Liver (tissue), 9 donors: Measurements from ENCODE around the gene BPIFB4. TPM values are rescaled to one million over a fixed set of nuclear protein-coding genes. Genes with fewer than 3 reads are reported as not detected.

Source experiments
- DNase-seq: peaks from one replicate; pipeline ENCODE4 v3.0.0-alpha.2; 2017; ENCODE audit warnings: low spot score
- H3K27ac ChIP-seq, 2 donors: one replicate each; pipeline ENCODE4 v1.7.0; 2013; ENCODE audit warnings: inconsistent platforms in 2 of 2, low read length in 2 of 2, control low read depth in 1 of 2, low read depth in 1 of 2, mild to moderate bottlenecking in 1 of 2
- H3K27me3 ChIP-seq, 4 donors: one replicate each; pipeline versions ENCODE4 v1.6.1 to v1.7.0; 2013; ENCODE audit warnings: low read length in 3 of 4, inconsistent platforms in 1 of 4, mild to moderate bottlenecking in 1 of 4, moderate library complexity in 1 of 4; ENCODE audit not compliant: control insufficient read depth in 4 of 4, insufficient read depth in 4 of 4
- H3K36me3 ChIP-seq, 4 donors: one replicate each; pipeline versions ENCODE4 v1.6.1 to v1.7.0; 2013; ENCODE audit warnings: low read length in 3 of 4, mild to moderate bottlenecking in 3 of 4, low read depth in 1 of 4, moderate library complexity in 1 of 4; ENCODE audit not compliant: control insufficient read depth in 4 of 4, insufficient read depth in 3 of 4
- H3K4me1 ChIP-seq, 4 donors: one replicate each; pipeline versions ENCODE4 v1.6.1 to v1.7.0; 2013; ENCODE audit warnings: low read length in 3 of 4, mild to moderate bottlenecking in 3 of 4, moderate library complexity in 1 of 4; ENCODE audit not compliant: control insufficient read depth in 4 of 4, insufficient read depth in 4 of 4
- H3K4me3 ChIP-seq, 3 donors: one replicate each; pipeline versions ENCODE4 v1.6.1 to v1.7.0; 2013; ENCODE audit warnings: low read length in 3 of 3, control low read depth in 1 of 3, low read depth in 1 of 3, mild to moderate bottlenecking in 1 of 3
- H3K9ac ChIP-seq, 2 donors: one replicate each; pipeline ENCODE4 v1.7.0; 2013; ENCODE audit warnings: low read length in 2 of 2, mild to moderate bottlenecking in 2 of 2, moderate library complexity in 2 of 2, control low read depth in 1 of 2, low read depth in 1 of 2
- H3K9me3 ChIP-seq, 4 donors: one replicate each; pipeline versions ENCODE4 v1.6.1 to v1.7.0; 2013; ENCODE audit warnings: low read length in 3 of 4; ENCODE audit not compliant: control insufficient read depth in 4 of 4
- EGR1 ChIP-seq, 2 donors: IDR thresholded peaks; 2 replicates each; pipeline ENCODE4 v1.6.1; 2016 to 2018; ENCODE audit warnings: antibody characterized with exemption in 2 of 2, low read depth in 2 of 2
- FOXA1 ChIP-seq: IDR thresholded peaks from 2 replicates; pipeline ENCODE4 v1.6.1; 2016; ENCODE audit warnings: antibody characterized with exemption
- FOXA2 ChIP-seq: IDR thresholded peaks from 2 replicates; pipeline ENCODE4 v1.6.1; 2016; ENCODE audit warnings: antibody characterized with exemption
- HNF4A ChIP-seq, 2 donors: conservative IDR thresholded peaks; 2 replicates each; pipeline ENCODE4 v1.6.1; 2016; ENCODE audit warnings: antibody characterized with exemption in 2 of 2, mild to moderate bottlenecking in 2 of 2
- HNF4G ChIP-seq: IDR thresholded peaks from 2 replicates; pipeline ENCODE4 v1.6.1; 2016; ENCODE audit warnings: antibody characterized with exemption
- JUND ChIP-seq, 2 donors: IDR thresholded peaks; 2 replicates each; pipeline ENCODE4 v1.6.1; 2016; ENCODE audit warnings: antibody characterized with exemption in 2 of 2
- NR2F2 ChIP-seq: IDR thresholded peaks from 2 replicates; pipeline ENCODE4 v1.6.1; 2016; ENCODE audit warnings: antibody characterized with exemption
- RAD21 ChIP-seq, 2 donors: IDR thresholded peaks; 2 replicates each; pipeline ENCODE4 v1.6.1; 2016; ENCODE audit warnings: antibody characterized with exemption in 2 of 2, mild to moderate bottlenecking in 2 of 2
- RXRA ChIP-seq, 2 donors: IDR thresholded peaks; 2 replicates each; pipeline ENCODE4 v1.6.1; 2017 to 2018; ENCODE audit warnings: antibody characterized with exemption in 2 of 2, mild to moderate bottlenecking in 1 of 2
- SP1 ChIP-seq: IDR thresholded peaks from 2 replicates; pipeline ENCODE4 v1.6.1; 2018; ENCODE audit warnings: antibody characterized with exemption, mild to moderate bottlenecking
- TAF1 ChIP-seq: conservative IDR thresholded peaks from 2 replicates; pipeline ENCODE4 v1.6.1; 2016; ENCODE audit warnings: antibody characterized with exemption, mild to moderate bottlenecking
- YY1 ChIP-seq: IDR thresholded peaks from 2 replicates; pipeline ENCODE4 v1.6.1; 2016; ENCODE audit warnings: antibody characterized with exemption, mild to moderate bottlenecking
- WGBS: extraction: QIAGEN DNeasy Blood & Tissue Kit; methylation state at CpG from one replicate; pipeline ENCODE4 v1.1.7; 2013; 5-methylcytosine and 5-hydroxymethylcytosine counted together
- polyA plus RNA-seq, 2 donors: library from polyadenylated mRNA; stranded (reverse) in 1 of 2; unstranded in 1 of 2; fragments of 200-250 nt in 1 of 2; fragments of >200 nt in 1 of 2; fragmentation: Nextera tagmentation in 1 of 2; extraction: Ambion mirVana in 1 of 2; gene quantifications; one replicate each; pipeline versions ENCODE4 v1.2.1 to v1.2.3, GENCODE V29; 2013 to 2015
- total RNA-seq, 2 donors: library from RNA; depleted of rRNA; stranded (reverse); fragments of >200 nt; gene quantifications; one replicate each; pipeline ENCODE4 v1.2.3, GENCODE V29; 2014
- TF ChIP-seq, protein P1 (sequence below): IDR thresholded peaks from 2 replicates; pipeline ENCODE4 v1.6.1; 2016; ENCODE audit warnings: antibody characterized with exemption, mild to moderate bottlenecking
- TF ChIP-seq, protein P2 (sequence below): IDR thresholded peaks from 2 replicates; pipeline ENCODE4 v1.6.1; 2016; ENCODE audit warnings: antibody characterized with exemption
- TF ChIP-seq, protein P3 (sequence below): IDR thresholded peaks from 2 replicates; pipeline ENCODE4 v1.6.1; 2016; ENCODE audit warnings: antibody characterized with exemption
- TF ChIP-seq, protein P4 (sequence below): IDR thresholded peaks from 2 replicates; pipeline ENCODE4 v1.6.1; 2016; ENCODE audit warnings: antibody characterized with exemption
- TF ChIP-seq, protein P5 (sequence below): fragments of 150-350 bp; IDR thresholded peaks from 2 replicates; pipeline ENCODE4 v1.5.1; 2017; ENCODE audit warnings: improper control_type of control experiment, low read depth, low read length; ENCODE audit not compliant: missing input control
- donor health status: healthy.
- donor health status: healthy.
- donor health status: healthy.
- donor health status: healthy.
- donor health status: healthy.

BPIFB4 gene
- total and polyA plus RNA-seq, 4 donors = 0.16 TPM; not detected in 3

DNA sequence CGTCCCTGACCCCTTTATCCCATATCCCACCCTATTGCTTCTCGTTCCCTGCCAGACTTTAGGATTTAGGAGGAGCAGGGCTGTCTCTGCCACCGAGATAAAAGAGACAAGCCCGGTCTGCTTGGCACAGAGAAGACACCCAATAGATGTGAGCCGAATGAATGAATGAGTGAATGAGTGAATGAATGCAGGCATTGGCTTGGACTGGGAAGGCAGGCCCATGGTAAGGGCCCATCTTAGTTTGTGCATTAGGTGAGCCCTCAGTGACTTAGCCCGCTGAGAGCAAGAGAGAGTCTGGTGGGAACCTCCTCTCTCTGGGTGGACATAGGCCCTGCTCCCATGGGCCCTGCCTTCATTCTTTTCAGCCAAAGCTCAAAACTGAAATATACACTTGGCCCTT, 48.9 kb upstream of the BPIFB4 start:
- TF ChIP-seq FOXA2 (no peak), HNF4G (no peak), NR2F2 (no peak), EGR1 (IDR thresholded peaks at IDR 0.05; ENCODE audit: low read depth in 2 of 2) (no peak), TAF1 (no peak), HNF4A (conservative IDR thresholded peaks at IDR 0.05) (no peak), JUND (IDR thresholded peaks at IDR 0.05) (no peak), FOXA1 (no peak), SP1 (no peak)
- TF ChIP-seq, protein P1, sequence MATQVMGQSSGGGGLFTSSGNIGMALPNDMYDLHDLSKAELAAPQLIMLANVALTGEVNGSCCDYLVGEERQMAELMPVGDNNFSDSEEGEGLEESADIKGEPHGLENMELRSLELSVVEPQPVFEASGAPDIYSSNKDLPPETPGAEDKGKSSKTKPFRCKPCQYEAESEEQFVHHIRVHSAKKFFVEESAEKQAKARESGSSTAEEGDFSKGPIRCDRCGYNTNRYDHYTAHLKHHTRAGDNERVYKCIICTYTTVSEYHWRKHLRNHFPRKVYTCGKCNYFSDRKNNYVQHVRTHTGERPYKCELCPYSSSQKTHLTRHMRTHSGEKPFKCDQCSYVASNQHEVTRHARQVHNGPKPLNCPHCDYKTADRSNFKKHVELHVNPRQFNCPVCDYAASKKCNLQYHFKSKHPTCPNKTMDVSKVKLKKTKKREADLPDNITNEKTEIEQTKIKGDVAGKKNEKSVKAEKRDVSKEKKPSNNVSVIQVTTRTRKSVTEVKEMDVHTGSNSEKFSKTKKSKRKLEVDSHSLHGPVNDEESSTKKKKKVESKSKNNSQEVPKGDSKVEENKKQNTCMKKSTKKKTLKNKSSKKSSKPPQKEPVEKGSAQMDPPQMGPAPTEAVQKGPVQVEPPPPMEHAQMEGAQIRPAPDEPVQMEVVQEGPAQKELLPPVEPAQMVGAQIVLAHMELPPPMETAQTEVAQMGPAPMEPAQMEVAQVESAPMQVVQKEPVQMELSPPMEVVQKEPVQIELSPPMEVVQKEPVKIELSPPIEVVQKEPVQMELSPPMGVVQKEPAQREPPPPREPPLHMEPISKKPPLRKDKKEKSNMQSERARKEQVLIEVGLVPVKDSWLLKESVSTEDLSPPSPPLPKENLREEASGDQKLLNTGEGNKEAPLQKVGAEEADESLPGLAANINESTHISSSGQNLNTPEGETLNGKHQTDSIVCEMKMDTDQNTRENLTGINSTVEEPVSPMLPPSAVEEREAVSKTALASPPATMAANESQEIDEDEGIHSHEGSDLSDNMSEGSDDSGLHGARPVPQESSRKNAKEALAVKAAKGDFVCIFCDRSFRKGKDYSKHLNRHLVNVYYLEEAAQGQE = no peak
- TF ChIP-seq, protein P2, sequence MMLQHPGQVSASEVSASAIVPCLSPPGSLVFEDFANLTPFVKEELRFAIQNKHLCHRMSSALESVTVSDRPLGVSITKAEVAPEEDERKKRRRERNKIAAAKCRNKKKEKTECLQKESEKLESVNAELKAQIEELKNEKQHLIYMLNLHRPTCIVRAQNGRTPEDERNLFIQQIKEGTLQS = no peak
- TF ChIP-seq, protein P3, sequence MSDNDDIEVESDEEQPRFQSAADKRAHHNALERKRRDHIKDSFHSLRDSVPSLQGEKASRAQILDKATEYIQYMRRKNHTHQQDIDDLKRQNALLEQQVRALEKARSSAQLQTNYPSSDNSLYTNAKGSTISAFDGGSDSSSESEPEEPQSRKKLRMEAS = no peak
- TF ChIP-seq, protein P4, sequence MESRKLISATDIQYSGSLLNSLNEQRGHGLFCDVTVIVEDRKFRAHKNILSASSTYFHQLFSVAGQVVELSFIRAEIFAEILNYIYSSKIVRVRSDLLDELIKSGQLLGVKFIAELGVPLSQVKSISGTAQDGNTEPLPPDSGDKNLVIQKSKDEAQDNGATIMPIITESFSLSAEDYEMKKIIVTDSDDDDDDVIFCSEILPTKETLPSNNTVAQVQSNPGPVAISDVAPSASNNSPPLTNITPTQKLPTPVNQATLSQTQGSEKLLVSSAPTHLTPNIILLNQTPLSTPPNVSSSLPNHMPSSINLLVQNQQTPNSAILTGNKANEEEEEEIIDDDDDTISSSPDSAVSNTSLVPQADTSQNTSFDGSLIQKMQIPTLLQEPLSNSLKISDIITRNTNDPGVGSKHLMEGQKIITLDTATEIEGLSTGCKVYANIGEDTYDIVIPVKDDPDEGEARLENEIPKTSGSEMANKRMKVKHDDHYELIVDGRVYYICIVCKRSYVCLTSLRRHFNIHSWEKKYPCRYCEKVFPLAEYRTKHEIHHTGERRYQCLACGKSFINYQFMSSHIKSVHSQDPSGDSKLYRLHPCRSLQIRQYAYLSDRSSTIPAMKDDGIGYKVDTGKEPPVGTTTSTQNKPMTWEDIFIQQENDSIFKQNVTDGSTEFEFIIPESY = no peak
- TF ChIP-seq, protein P5, sequence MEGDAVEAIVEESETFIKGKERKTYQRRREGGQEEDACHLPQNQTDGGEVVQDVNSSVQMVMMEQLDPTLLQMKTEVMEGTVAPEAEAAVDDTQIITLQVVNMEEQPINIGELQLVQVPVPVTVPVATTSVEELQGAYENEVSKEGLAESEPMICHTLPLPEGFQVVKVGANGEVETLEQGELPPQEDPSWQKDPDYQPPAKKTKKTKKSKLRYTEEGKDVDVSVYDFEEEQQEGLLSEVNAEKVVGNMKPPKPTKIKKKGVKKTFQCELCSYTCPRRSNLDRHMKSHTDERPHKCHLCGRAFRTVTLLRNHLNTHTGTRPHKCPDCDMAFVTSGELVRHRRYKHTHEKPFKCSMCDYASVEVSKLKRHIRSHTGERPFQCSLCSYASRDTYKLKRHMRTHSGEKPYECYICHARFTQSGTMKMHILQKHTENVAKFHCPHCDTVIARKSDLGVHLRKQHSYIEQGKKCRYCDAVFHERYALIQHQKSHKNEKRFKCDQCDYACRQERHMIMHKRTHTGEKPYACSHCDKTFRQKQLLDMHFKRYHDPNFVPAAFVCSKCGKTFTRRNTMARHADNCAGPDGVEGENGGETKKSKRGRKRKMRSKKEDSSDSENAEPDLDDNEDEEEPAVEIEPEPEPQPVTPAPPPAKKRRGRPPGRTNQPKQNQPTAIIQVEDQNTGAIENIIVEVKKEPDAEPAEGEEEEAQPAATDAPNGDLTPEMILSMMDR = no peak
- 83% methylated on average over 6 of the region's 6 CpGs for WGBS
- Histone ChIP-seq H3K27me3 (no peaks in the 10 kb centered on the region), H3K4me1 (no peaks in the 10 kb centered on the region), H3K36me3 (no peaks in the 10 kb centered on the region), H3K9ac (no peak overlapping the region), H3K27ac (no peak overlapping the region), H3K4me3 (no peak overlapping the region), H3K9me3 (no peaks in the 10 kb centered on the region)
- DNase-seq = no peak

DNA sequence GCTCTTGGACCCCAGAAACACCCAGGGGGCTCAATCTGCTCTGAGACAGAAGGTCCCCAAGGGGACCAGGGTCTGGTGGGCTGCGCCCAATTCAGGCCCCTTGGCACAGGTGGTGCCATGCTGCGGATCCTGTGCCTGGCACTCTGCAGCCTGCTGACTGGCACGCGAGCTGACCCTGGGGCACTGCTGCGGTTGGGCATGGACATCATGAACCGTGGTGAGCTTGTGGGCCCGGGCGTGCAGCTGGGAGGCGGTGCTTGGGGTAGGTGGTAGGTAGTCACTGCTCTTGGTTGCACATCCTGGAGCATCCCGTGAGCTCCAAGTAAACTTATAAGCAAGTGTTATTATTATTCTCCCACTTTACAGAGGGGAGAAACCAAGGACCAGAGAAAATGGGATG, 47.9 kb upstream of the BPIFB4 start, which contains the start of gene BPIFB6:
Gene BPIFB6, plus strand, starts transcription at position 118 of the 400 bp plus-strand sequence. Its CDS starts 0 bp downstream, at position 118.
- Histone ChIP-seq H3K4me3 (no peak within 1 kb of the TSS), H3K9me3 (no peaks in the 10 kb centered on the region), H3K27me3 (no peaks in the 10 kb centered on the region), H3K9ac (no peak within 1 kb of the TSS), H3K27ac (no peak within 1 kb of the TSS), H3K36me3 (no peaks in the 10 kb centered on the region), H3K4me1 (no peaks in the 10 kb centered on the region)
- no peak for DNase-seq
- WGBS = 90% methylated on average over 10 of the region's 10 CpGs
- TF ChIP-seq HNF4G (no peak), YY1 (no peak), EGR1 (IDR thresholded peaks at IDR 0.05; ENCODE audit: low read depth in 2 of 2) (no peak), RAD21 (IDR thresholded peaks at IDR 0.05) (no peak), NR2F2 (no peak), SP1 (no peak), TAF1 (no peak), FOXA2 (no peak), RXRA (IDR thresholded peaks at IDR 0.05) (no peak), FOXA1 (no peak), JUND (IDR thresholded peaks at IDR 0.05) (no peak), HNF4A (conservative IDR thresholded peaks at IDR 0.05) (no peak)
- TF ChIP-seq, protein P4 = no peak
- TF ChIP-seq, protein P1 = no peak
- TF ChIP-seq, protein P3 = no peak
- TF ChIP-seq, protein P2 = no peak
